ENCODE results near the gene ATF7IP. TPM values are rescaled to one million over a fixed set of nuclear protein-coding genes. Genes with fewer than 3 reads are reported as not detected.

ATF7IP gene
- total RNA-seq, 1 experiment from 2014 or later: 172 TPM

DNA sequence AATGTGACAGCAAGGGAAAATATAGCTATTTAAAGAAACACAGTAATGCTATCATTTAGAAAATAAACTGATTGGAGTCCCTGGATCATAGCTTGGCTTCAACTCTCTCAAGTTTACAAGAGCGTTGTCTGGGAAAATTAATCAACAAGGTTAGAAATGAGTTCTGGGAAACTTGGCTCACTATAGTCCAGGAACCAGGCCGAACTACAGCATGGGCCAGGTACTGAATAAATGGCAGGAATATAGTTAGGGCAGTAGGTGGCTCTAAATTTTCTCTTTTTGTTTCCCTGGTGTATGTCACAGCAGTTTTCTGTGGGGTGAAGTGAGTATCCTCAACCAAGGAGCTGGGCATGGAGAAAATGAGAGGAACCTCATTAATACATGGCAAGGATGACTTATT, 129.8 kb downstream of the ATF7IP start:
- H3K14ac ChIP-seq (ENCODE audit: insufficient read depth, low read length): no peak overlapping the region
- WGBS (ENCODE audit: extremely low coverage, insufficient read length, low lambda C conversion rate): no CpG with 5 or more reads among the region's 2 CpGs
- H2BK12ac ChIP-seq (ENCODE audit: insufficient read length, low read depth, low read length): no peak overlapping the region

More for the DNA sequence above, 129.8 kb downstream of the ATF7IP start:
- no peak overlapping the region for H4K5ac ChIP-seq (ENCODE audit: insufficient read length, low read depth, low read length)
- H3K4ac ChIP-seq (ENCODE audit: low read depth, low read length): no peak overlapping the region
- H3K9ac ChIP-seq (ENCODE audit: extremely low read depth, insufficient read length, low read length): no peak overlapping the region
- no peak overlapping the region for H3K56ac ChIP-seq (ENCODE audit: insufficient read length, low read depth, low read length)
- H2BK20ac ChIP-seq (ENCODE audit: low read depth, low read length, poor library complexity, severe bottlenecking): no peak overlapping the region
- H3K27ac Mint-ChIP-seq: no peak overlapping the region; a peak in 1 of 7 replicates
- no peak overlapping the region for H2AFZ ChIP-seq (ENCODE audit: low read length)
- no peak overlapping the region for H2BK5ac ChIP-seq (ENCODE audit: insufficient read length, low read length)
- H3K4me3 Mint-ChIP-seq: no peak overlapping the region
- H3K23me2 ChIP-seq (ENCODE audit: insufficient read length, low read depth, low read length, poor library complexity, severe bottlenecking): no peaks in the 10 kb centered on the region
- no peak overlapping the region for H3K18ac ChIP-seq (ENCODE audit: insufficient read length, low read depth, low read length)
- H3K79me2 ChIP-seq (ENCODE audit: insufficient read depth, low read length): no peaks in the 10 kb centered on the region
- DNase-seq: no peak
- H4K20me1 ChIP-seq (ENCODE audit: control insufficient read depth, insufficient read depth, insufficient read length): no peaks in the 10 kb centered on the region
- H4K8ac ChIP-seq (replicated peaks; ENCODE audit: insufficient read length, low read depth, low read length): no peak overlapping the region
- no peaks in the 10 kb centered on the region for H3K79me1 ChIP-seq (ENCODE audit: insufficient read depth, low read depth, low read length, poor library complexity, severe bottlenecking)
- no peak overlapping the region for H2BK15ac ChIP-seq (ENCODE audit: low read depth, low read length)
- no peak overlapping the region for H3T11ph ChIP-seq (ENCODE audit: low read length)
- H3K23ac ChIP-seq (ENCODE audit: insufficient read length, low read depth, low read length): no peak overlapping the region
- no peaks in the 10 kb centered on the region for H3K9me3 ChIP-seq (ENCODE audit: control insufficient read depth, low read depth, low read length)
- H3K27me3 ChIP-seq (ENCODE audit: insufficient read depth, low read length): no peaks in the 10 kb centered on the region
- H3K36me3 Mint-ChIP-seq (ENCODE audit: insufficient read depth in 1 of 3, low read depth in 3 of 3): peaks cover 44 to 90% (median 81%) of the 10 kb centered on the region in 3 experiments
- no peak overlapping the region for H2BK120ac ChIP-seq (ENCODE audit: low read depth, low read length, poor library complexity, severe bottlenecking)
- no peaks in the 10 kb centered on the region for H3K4me1 Mint-ChIP-seq
- H3K9me3 Mint-ChIP-seq: no peaks in the 10 kb centered on the region
- no peak overlapping the region for H4K91ac ChIP-seq (ENCODE audit: insufficient read length, low read depth, low read length)
- no peak for TF ChIP-seq CTCF (conservative IDR thresholded peaks at IDR 0.05)
- H3K27ac ChIP-seq (ENCODE audit: insufficient read length, low read depth, low read length): no peak overlapping the region
- no peak overlapping the region for H3K4me2 ChIP-seq (ENCODE audit: insufficient read depth, insufficient read length, low read length)
- no peak overlapping the region for H2AK5ac ChIP-seq (ENCODE audit: insufficient read length, low read length)
- H3K27me3 Mint-ChIP-seq (ENCODE audit: low read depth): no peaks in the 10 kb centered on the region
- H3K4me1 ChIP-seq (ENCODE audit: insufficient read depth, low read length): no peaks in the 10 kb centered on the region
